Hepatic stellate cell (primary cell): Measurements from ENCODE around the gene PSEN2.
"Not testable (repeated sequence)": the region's sequence is repeated elsewhere in the genome, so short reads cannot be mapped to it uniquely, and the experiment has no call there.

Source experiments
- DNase-seq: peaks from one replicate; pipeline ENCODE4 v3.0.0; 2011; ENCODE audit warnings: low spot score

Gene PSEN2

DNA sequence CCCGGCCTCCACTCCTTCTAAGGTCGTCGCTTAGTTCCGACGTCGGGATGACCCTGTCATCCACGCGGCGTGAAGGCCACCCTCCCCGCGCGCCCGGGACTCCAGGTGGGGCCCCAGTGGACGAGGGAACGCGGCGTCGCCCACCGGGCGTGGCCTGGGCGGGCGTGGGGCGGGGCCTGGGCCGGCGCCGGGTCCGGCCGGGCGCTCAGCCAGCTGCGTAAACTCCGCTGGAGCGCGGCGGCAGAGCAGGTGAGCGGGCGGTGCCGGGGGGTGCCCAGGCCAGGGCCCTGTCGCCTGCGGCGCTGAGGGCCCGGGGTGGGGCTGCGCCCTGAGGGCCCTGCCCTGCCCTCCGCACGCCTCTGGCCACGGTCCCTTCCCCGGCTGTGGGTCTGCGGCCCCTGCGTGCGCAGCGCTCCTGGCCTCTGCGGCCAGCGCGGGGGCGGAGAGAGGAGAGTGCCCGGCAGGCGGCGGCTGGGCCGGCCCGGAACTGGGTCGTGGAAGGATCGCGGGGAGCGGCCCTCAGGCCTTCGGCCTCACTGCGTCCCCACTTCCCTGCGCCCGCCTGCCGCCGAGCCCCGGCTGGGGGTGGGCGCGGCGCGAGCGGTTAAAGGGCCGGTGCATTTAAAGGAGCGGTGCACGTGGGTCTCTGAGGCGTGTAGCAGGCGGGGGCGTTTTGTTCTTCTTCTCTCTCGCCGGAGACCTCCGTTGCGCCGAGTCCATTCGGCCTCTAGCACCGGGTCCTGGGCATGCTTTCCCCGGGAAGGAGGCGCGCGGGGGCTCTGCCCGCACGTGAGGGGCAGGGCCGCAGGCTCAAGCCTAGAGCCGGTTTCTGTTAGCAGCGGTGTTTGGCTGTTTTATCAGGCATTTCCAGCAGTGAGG, at the start of gene PSEN2:
Gene PSEN2 (plus strand): TSS at position 216 of the 879 bp plus-strand sequence. CDS start 11,292 bp downstream, outside the sequence.
- peak; percentile 79 for DNase-seq

DNA sequence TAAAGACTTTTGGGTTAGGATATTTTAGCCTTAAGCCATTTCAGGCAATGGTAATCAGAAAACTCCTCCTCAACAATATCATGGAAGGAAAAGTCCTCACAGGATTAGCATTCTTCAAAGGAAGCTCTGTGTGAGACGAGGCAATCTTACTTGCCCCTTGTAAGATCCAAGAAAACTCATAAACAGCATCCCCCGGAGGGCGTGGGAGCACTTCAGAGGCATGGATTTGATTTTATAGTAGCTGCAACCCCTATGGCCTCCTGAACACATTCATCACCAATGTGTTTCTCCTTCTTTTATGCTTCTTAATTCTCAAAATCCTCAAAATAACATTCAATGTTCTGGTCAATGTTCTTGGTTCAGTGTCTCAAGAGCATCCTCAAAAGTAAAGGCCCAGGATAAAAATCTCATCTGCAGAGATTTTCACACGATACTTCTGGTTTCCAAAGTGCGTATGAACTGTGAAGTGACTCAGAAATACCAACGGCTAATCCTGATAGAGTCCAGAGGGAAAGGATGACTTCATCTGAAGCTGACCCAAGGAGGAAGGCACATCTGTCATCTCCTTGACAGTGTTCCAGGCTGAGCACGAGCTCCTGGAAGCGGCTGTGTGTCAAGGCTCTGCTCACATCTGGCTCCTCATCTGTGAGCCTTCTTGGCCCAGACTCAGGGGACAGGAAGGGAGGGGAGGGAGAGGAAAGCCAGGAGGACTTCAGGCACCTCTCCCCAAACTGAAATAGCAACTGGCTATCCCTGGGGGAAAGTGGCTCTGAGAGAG, 49.3 kb upstream of the PSEN2 start:
- peak; percentile 94 for DNase-seq

DNA sequence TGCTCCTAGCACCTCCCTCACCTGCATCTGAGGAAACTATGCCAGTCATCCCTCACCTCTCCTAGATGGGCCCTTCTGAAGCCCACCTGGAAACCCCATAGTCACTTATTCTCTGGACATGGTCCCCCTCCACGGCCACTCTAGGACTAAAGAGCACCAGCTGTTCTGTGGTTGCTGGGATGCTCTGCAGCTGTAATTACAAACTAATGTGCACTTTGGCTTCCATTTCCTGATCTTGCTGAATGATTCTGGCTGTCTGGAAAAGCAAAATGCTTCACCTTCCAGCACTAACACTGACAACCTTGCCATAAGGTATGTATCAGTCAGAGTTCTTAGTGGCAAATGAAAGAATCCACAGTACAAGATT, 48.7 kb upstream of the PSEN2 start:
- DNase-seq, result peak; percentile 22

DNA sequence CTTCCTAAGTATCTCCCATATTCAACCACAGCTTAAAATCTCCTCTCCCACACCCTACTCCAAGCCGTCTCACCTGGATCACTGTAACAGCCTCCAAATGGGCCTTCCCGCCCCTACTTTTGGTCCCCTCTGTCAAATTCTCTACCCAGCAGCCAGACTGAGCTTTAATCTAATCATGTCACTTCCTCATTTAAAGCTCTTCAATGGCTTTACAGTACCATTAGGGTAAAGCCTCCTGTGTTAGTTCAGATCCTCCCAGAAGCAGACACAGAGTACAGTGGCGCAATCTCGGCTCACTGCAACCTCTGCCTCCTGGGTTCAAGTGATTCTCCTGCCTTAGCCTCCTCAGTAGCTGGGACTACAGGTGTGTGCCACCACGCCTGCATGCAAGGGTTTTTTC, 46.8 kb upstream of the PSEN2 start:
- DNase-seq, result no peak

DNA sequence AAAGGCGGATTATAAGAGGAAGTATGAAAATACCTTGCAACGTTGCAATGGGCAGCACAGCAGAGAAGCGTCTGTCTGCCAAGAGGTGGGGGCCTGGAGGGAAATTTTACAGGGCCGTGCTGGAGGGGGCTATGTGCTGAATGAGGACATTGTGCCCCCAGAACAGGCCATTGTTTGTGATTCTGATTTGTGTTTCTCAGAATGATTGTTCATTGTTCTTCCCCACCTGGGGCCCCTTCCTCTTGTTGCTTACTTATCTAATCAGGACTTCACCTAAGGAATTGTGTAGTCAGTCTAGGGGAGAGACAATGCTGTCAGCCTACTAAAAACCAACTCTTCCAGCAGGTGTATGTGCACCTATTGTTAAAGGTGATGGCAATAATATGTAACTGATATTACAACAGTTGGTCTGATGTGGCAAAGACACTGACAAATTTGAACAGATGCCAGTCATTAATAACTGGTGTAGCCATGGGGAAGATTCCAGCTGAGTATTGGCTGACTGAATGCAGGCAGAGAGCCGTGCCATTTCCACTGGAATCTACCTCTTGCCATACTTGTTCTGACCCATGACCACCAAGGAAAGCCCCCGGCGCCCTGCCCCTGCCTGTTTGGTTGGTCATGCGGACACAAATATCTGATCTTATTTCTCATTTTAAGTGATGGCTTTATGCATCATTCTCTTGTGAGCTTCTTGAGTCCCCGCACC, 45.2 kb upstream of the PSEN2 start:
- DNase-seq, result no peak

DNA sequence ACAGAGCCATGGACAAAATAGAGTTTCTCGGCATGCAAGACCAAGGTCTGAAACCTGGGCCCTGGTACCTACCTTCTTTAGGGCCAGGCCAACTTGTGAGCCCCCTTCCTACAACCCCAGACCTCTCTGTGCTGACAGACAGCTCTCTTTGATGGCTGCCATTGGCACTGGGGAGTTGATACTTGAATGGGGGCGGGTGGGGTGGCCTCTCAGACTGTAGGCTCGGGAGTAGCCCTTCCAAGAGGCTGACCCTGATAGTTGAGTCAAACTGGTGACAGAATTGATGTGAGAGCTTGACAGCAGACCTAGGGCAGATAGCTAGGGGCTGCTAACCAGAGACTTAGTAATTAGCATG, 44.7 kb upstream of the PSEN2 start:
- no peak for DNase-seq

DNA sequence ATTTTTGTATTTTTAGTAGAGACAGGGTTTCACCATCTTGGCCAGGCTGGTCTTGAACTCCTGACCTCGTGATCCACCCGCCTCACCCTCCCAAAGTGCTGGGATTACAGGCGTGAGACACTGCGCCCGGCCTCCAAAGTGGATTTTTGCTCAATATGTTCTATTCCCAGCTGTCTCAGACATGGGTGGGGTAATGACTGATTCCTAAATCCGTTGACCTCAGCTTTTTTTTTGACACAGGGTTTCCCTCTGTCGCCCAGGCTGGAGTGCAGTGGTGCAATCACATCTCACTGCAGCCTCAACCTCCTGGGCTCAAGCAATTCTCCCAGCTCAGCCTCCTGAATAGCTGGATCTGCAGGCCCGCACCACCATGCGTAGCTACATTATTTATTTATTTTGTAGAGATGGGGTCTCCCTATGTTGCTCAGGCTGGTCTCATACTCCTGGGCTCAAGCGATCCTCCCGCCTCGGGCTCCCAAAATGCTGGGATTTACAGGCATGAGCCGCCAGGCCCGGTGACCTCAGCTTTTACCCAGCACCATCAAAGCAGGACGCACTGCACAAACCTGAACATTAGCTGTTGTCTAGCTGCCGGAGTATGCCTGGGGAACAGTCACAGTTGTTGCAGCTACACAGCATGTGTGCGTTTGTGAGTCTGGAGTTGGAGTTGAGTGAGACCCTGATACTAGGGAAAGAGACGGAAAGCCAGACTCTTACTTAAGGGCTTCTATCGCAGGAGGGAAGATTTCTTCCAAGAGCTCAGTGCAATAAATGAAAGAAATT, 43.7 kb upstream of the PSEN2 start:
- no peak for DNase-seq

DNA sequence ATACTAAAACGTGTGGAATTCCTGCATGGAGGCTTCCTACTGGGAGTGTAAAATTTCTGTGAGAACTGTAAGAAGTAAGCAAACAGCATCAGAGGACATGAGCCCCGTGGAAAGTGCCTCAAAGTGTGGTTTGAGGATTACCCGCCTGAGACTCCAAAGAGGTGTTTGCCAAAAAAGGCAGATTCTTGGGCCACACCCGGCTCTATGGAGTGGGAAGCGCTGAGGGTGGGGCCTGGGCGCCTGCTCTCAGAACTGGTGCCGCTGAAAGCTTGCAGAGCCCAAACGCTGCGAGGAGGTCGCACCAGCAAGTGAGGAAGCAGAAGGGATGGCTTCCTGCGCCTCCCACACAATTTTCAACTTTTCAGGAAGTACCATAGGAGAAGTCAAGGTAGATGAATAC, 43.0 kb upstream of the PSEN2 start:
- DNase-seq, result no peak

DNA sequence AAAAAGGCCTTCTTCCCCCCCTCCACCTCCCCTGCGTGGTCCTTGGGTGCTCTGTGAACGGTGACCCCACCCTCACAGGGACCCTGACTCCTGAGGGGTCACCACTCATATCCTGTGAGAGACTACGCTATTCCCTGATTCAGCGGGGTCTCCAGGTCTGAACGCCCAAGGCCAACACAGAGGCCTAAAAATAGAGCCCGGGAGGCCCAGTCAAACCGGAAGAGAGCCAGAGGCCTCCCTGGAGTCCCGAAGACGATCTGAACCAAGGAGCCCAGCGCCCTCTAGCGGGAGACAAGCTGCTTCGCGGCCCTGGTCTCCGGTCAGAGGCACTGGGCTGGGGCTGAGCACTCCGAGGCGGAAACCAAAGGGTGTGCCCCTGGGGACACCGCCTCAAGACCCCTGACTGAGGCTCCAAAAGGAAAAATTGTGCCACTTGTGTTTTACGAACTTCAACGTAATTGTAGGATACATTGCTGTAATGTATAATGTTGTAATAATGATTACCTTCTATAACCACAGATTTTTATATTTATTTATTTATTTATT, 42.4 kb upstream of the PSEN2 start:
- peak; percentile 94 for DNase-seq

DNA sequence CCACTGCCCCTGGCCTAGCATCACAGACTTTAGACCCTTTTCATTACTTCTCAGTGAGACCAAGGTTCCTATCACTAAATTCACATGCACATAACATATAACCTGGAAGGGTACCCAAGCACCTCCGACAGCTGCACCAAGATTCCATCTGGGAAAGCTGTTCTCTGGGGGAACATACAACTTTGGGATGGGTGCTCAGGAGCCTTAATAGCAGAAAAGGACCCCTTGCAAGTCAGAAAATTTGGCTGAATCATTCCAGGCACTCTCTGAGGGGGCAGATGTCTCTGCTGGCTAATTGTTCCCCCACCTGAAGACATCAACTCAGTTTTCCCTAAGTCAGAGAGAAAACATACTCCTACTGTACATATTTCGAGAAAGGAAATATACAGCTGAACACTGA, 41.3 kb upstream of the PSEN2 start:
- DNase-seq, result no peak

DNA sequence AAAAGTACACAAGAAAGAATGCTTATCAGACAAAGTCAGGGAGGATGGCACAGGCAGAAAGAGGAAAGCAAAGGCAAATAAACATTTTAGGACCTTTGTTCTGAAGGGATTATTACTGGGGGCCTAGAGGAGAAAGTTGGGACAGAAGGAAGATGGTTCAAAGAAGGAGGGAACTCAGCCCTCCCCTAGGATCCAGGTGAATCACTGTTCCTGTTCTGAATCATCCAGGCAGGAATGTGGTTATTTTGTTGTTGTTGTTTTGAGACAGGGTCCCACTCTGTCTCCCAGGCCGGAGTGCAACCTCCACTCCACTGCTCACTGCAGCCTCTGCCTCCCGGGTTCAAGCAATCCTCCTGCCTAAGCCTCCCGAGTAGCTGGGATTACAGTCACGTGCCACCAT, 38.5 kb upstream of the PSEN2 start:
- no peak for DNase-seq

DNA sequence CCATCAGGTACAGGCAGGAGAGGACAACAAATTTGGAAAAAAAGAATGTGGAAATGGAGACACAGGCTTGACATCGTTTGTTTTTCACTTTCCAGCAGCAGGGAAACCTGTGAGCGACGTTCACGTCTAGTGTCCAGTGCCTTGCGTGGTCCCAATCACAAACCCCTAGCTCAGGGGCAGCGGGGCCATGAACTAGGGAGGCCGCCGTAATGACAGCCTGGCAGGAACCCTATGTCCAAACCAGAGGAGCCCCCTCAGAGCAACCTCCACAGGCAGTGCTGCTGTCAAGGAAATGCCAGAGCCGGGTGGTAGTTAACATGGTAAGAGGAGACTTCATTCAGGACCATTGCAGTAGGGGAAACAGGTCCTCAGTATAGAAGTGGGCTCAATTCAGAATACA, 37.8 kb upstream of the PSEN2 start:
- no peak for DNase-seq

DNA sequence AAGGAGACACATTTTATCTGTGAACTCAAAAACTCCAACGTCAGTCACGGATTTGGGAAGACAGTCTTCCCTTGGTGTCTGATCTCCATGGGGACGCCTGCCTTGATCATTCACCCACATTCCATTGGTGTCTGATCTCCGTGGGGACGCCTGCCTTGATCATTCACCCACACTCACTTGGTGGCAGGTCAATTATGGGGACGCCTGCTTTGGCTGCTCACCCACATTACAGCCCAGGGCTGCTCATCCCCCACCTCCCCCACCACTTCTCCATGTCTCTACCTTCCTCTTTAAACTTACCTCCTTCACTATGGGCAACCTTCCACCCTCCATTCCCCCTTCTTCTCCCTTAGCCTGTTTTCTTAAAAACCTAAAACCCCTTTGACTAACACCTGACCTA, 36.2 kb upstream of the PSEN2 start:
- DNase-seq, result not testable (repeated sequence)

DNA sequence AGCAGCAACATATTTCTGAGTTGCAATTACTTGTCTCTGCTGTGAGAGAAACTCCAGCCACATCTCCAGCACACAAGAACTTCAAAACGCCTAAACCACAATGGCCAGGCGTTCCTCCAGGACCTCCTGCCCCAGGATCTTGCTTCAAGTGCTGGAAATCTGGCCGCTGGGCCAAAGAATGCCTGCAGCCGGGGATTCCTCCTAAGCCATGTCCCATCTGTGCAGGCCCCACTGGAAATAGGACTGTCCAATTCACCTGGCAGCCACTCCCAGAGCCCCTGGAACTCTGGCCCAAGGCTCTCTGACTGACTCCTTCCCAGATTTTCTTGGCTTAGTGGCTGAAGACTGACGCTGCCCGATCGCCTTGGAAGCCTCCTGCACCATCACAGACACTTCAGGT, 35.0 kb upstream of the PSEN2 start:
- DNase-seq, result not testable (repeated sequence)

DNA sequence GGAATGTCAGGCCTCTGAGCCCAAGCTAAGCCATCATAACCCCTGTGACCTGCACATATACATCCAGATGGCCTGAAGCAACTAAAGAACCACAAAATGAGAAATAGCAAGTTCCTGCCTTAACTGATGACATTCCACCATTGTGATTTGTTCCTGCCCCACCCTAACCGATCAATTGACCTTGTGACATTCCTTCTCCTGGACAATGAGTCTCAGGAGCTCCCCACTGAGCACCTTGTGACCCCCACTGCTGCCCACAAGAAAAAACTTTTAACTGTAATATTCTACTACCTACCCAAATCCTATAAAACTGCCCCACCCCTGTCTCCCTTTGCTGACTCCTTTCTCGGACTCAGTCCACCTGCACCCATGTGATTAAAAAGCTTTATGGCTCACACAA, 32.5 kb upstream of the PSEN2 start:
- DNase-seq, result not testable (repeated sequence)

DNA sequence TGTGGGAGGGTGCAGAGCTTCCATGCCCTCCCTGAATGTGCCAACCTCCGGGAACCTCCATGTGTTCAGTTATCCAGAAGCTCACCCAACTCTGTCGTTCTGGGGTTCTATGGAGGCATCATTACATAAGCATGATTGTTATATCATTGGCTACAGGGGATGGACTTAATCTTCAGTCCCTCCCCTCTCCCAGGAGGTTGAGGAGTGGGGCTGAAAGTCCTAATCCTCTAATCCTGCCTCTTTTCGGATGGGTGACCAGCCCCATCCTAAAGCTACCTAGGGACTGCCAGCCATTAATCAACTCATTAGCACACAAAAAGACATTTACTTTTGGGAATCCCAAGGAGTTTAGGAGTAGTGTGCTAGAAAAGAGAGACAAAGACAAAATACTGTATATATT, 32.0 kb upstream of the PSEN2 start:
- DNase-seq, result no peak

DNA sequence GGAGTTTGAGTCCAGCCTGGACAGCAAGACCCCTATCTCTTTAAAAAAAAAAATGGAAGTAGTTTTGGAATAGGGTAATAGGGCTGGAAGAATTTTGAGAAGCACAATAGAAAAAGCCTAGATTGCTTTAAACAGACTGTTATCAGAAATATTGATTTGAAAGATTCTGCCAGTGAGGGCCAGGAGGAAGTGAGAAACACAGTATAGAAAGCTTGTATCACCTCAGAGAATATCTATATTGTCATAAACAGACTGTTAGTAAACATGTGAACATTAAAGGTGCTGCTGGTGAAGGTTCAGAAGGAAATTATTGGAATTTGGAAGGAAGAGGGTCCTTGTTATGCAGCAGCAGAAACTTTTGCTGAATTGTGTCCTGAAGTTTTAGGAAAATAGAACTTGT, 24.8 kb upstream of the PSEN2 start:
- no peak for DNase-seq

DNA sequence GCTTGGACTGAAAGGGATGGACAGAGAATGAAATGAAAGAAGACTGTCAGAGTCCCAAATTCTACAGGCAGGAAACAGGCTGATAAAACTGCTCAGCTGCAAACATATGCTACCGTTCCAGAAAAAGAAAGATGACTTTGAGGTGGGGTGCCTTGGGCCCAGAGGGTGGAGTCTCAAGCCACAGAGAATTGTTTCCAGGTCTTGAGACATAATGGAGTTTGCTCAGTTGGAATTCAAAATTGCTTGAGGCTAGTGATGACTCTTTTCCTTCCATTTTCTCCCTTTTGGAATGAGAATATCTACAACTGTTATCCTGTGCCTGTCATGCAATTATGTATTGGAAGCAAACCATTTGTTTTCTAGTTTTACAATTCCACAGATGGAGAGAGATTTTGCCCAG, 23.6 kb upstream of the PSEN2 start:
- no peak for DNase-seq

DNA sequence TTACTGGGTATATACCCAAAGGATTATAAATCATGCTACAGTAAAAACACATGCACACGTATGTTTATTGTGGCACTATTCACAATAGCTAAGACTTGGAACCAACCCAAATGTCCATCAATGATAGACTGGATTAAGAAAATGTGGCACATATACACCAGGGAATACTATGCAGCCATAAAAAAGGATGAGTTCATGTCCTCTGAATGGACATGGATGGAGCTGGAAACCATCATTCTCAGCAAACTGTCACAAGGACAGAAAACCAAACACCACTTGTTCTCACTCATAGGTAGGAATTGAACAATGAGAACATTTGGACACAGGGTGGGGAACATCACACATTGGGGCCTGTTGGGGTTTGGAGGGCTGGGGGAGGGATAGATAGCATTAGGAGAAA, 15.9 kb upstream of the PSEN2 start:
- DNase-seq, result not testable (repeated sequence)

DNA sequence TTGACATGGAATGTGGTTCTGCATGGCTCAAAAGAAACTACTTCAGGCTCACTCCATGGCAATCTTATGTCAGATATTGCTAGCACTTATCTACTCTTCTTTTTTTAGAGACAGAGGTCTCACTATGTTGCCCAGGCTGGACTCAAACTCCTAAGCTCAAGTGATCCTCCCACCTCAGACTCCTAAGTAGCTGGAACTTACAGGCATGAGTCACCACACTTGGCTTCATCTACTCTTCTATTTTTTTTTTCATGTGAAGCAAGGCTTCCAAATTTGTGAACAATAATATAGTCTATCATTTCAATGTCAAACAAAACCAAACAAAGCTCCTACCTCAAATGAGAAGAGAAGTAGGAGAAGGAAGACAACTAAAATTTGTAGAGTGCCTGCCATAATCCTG, 7.5 kb upstream of the PSEN2 start:
- DNase-seq, result no peak

DNA sequence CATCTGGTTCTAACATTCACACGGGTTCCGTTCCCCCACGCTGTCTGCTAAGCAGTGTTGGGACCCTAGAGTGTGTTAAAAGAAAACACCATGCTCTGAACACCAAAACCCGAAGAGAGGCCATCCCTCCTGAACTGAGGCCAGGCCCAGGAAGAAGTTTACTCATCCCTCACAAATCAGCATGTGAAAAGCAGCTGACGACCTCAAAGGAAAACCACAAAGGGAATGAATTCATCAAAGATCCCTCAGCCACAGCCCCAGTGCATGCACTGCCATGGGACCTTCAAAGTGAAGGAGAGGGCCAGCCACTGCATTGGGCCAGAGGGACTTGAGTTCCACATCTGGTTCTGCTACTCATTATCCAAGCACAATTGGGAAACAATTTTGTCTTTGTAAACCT, 7.0 kb upstream of the PSEN2 start:
- DNase-seq, result peak; percentile 57

DNA sequence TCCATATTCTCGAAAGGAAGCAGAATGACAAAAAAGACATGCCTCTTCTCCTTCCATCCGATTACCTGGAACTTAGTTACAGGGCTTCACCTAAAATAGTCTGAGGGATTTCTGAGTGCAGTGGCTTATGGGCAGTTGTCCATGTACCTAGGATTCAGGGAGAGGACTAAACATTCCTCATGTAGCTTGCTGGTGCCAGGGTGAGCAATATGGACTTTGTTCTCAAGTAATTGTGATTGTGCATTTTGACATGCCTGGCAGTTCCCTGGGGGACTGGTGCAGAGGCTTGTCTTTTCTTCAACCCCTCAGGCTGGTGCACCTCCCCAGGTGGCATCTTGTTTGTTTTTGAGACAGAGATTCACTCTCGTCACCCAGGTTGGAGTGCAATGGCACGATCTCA, 6.1 kb upstream of the PSEN2 start:
- DNase-seq, result no peak
